Right lobe of liver (tissue), 4 donors: ENCODE results near the gene FHIT.

Experiments
- CTCF ChIP-seq, 4 donors: fragments of 200-600 bp in 3 of 4; fragments of 450-650 bp in 1 of 4; IDR thresholded peaks; one replicate each; pipeline versions ENCODE4 v1.5.1 to v1.8.0; 2016 to 2022; ENCODE audit warnings: antibody characterized with exemption in 4 of 4, mild to moderate bottlenecking in 2 of 4
- POLR2A ChIP-seq: fragments of 450-650 bp; IDR thresholded peaks from one replicate; pipeline ENCODE4 v1.6.1; 2017; ENCODE audit warnings: antibody characterized with exemption, mild to moderate bottlenecking
- donor health status: DM: no; HTN: no; CAD: no.
- donor health status: DM: no; HTN: no; CAD: no.
- donor health status: DM: no; HTN: yes; CAD: no.

- TF ChIP-seq CTCF (IDR thresholded peaks at IDR 0.05): no peak
- TF ChIP-seq POLR2A: no peak
Observed at GRCh38 chr3:59774000-59774399, 1477.3 kb downstream of the FHIT start.
